ENCODE measurements around the gene CHADL. TPM values are rescaled to one million over a fixed set of nuclear protein-coding genes. Genes with fewer than 3 reads are reported as not detected.

CHADL gene
- not detected in 5 replicates for total RNA-seq (2022; extraction: Qiagen RNA extraction)

GRCh38 chr22:41240377-41241132, at the start of gene CHADL:
CHADL (minus strand) TSS chr22:41240931; CDS start chr22:41240881, 50 bp downstream.

GRCh38 chr22:41285820-41286638, 45.3 kb upstream of the CHADL start, which contains the start of gene RANGAP1:
RANGAP1 (minus strand) TSS chr22:41286187; CDS start chr22:41281044, 5,143 bp downstream.

GRCh38 chr22:41204992-41205900, 35.5 kb downstream of the CHADL start, which contains the start of gene L3MBTL2:
L3MBTL2 (plus strand) TSS chr22:41205312; CDS start chr22:41205363, 51 bp downstream.

Other genes starting within 250 kb of the CHADL start
- 15.5 to 25.4 TPM (median 20.3 TPM) in 5 replicates for gene EP300, start 148.3 kb downstream of the CHADL start, total RNA-seq (2022; extraction: Qiagen RNA extraction)
- gene L3MBTL2, start 35.6 kb downstream of the CHADL start, total RNA-seq (2022; extraction: Qiagen RNA extraction), result 17.9 to 19.4 TPM (median 18.8 TPM) in 5 replicates
- gene RANGAP1, start 45.3 kb upstream of the CHADL start, total RNA-seq (2022; extraction: Qiagen RNA extraction), result 79.0 to 106 TPM (median 99.5 TPM) in 5 replicates
- 18.9 to 27.1 TPM (median 25.5 TPM) in 5 replicates for gene ZC3H7B, start 60.6 kb upstream of the CHADL start, total RNA-seq (2022; extraction: Qiagen RNA extraction)
- 0.85 to 1.1 TPM (median 0.93 TPM) in 5 replicates for gene TEF, start 141.0 kb upstream of the CHADL start, total RNA-seq (2022; extraction: Qiagen RNA extraction)
- gene TOB2, start 205.9 kb upstream of the CHADL start, total RNA-seq (2022; extraction: Qiagen RNA extraction), result 20.4 to 25.4 TPM (median 22.3 TPM) in 5 replicates
- gene PHF5A, start 227.8 kb upstream of the CHADL start, total RNA-seq (2022; extraction: Qiagen RNA extraction), result 63.1 to 79.2 TPM (median 66.3 TPM) in 5 replicates
- gene ACO2, start 228.2 kb upstream of the CHADL start, total RNA-seq (2022; extraction: Qiagen RNA extraction), result 44.9 to 48.9 TPM (median 47.6 TPM) in 5 replicates